Heart left ventricle (tissue), 16 donors: ENCODE data around the gene DAPK2. TPM values are rescaled to one million over a fixed set of nuclear protein-coding genes. Genes with fewer than 3 reads are reported as not detected.

Experiments
- ATAC-seq, 4 donors: fragments of 200-7000 bp; cut with Tn5 transposase; one replicate each; pipeline ENCODE4 v1.9.1; 2020 to 2022; ENCODE audit warnings: moderate library complexity in 4 of 4, mild to moderate bottlenecking in 3 of 4, moderate number of reproducible peaks in 1 of 4
- DNase-seq, 5 donors: peaks; one replicate each; pipeline ENCODE4 v3.0.0-alpha.2; 2020
- H3K27ac ChIP-seq, 12 donors: fragments of 200-600 bp; sonication (generic) in 4 of 12; one replicate each; pipeline versions ENCODE4 v1.5.0 to v1.8.0; 2016 to 2022; ENCODE audit warnings: mild to moderate bottlenecking in 2 of 12
- H3K27me3 ChIP-seq, 9 donors: fragments of 200-600 bp; sonication (generic) in 2 of 9; one replicate each; pipeline versions ENCODE4 v1.5.1 to v1.8.0; 2016 to 2022; ENCODE audit warnings: mild to moderate bottlenecking in 3 of 9
- H3K36me3 ChIP-seq, 9 donors: fragments of 200-600 bp; sonication (generic) in 2 of 9; one replicate each; pipeline versions ENCODE4 v1.5.0 to v1.8.0; 2018 to 2022; ENCODE audit warnings: mild to moderate bottlenecking in 2 of 9
- H3K4me1 ChIP-seq, 12 donors: fragments of 200-600 bp; sonication (generic) in 4 of 12; one replicate each; pipeline versions ENCODE4 v1.5.0 to v1.8.0; 2016 to 2022; ENCODE audit warnings: mild to moderate bottlenecking in 3 of 12
- H3K4me3 ChIP-seq, 12 donors: fragments of 200-600 bp; sonication (generic) in 4 of 12; one replicate each; pipeline versions ENCODE4 v1.5.0 to v1.8.0; 2017 to 2022; ENCODE audit warnings: mild to moderate bottlenecking in 9 of 12, moderate library complexity in 4 of 12
- H3K9me3 ChIP-seq, 12 donors: fragments of 200-600 bp; sonication (generic) in 4 of 12; one replicate each; pipeline versions ENCODE4 v1.5.0 to v1.8.0; 2016 to 2022; ENCODE audit warnings: mild to moderate bottlenecking in 1 of 12
- CTCF ChIP-seq, 12 donors: fragments of 200-600 bp; sonication (generic) in 4 of 12; IDR thresholded peaks; one replicate each; pipeline versions ENCODE4 v1.5.0 to v1.8.0; 2018 to 2022; ENCODE audit warnings: antibody characterized with exemption in 12 of 12, mild to moderate bottlenecking in 5 of 12
- POLR2A ChIP-seq, 2 donors: fragments of 450-650 bp; IDR thresholded peaks; one replicate each; pipeline ENCODE4 v1.6.1; 2017; ENCODE audit warnings: antibody characterized with exemption in 2 of 2, mild to moderate bottlenecking in 2 of 2, moderate library complexity in 2 of 2
- WGBS, 4 donors: extraction: QIAGEN DNeasy Blood & Tissue Kit in 2 of 4; methylation state at CpG; one replicate each; pipeline versions ENCODE4 v1.1.5 to v1.1.7; 2013 to 2018; 5-methylcytosine and 5-hydroxymethylcytosine counted together
- intact Hi-C, 10 donors: fragments of 100-400 bp; cut with DNase I; formaldehyde crosslinking; loops; one replicate each; pipeline versions ENCODE4 v1.11.1 to v1.14.2; 2022
- polyA plus RNA-seq, 2 donors: library from polyadenylated mRNA; stranded (reverse); fragments of 200-250 nt; gene quantifications; one replicate each; pipeline ENCODE4 v1.2.3, GENCODE V29; 2013
- total RNA-seq, 9 donors: library from RNA; depleted of rRNA in 2 of 9; stranded (reverse); fragments of >200 nt in 2 of 9; fragmentation: NEBNext Ultra II Directional in 3 of 9; extraction: Animal tissue kit (Norgen Biotek cat#: 25700) in 3 of 9; gene quantifications; one replicate each; pipeline versions ENCODE4 v1.1.0 to v1.2.4, GENCODE V29; 2016 to 2023
- donor health status: ischemic (EF 13 %, LVEDD 7.1; RV severe dilation, severe dysfunction).
- donor health status: healthy with polysubstance abuse.
- donor health status: DM: no; HTN: yes; CAD: no.
- donor health status: DM: no; HTN: no; CAD: no.
- donor health status: ischemic (EF 25% LVEDD 6.9; RV normal size, moderate dysfunction).
- donor health status: ischemic (EF 25% LVEDD 5.7; RV mildly dilated, moderate dysfunction).
- donor health status: healthy.
- donor health status: DM: yes; HTN: yes; CAD: no.
- donor health status: ischemic (EF 35%, LVEDD 5.7; RV mildly dilated, moderate dysfunction).
- donor health status: nonischemic (EF 11% LVEDD 7.7; RV severe dilation, severe dysfunction).
- donor health status: DM: yes; HTN: yes; CAD: no.
- donor health status: PGD.
- donor health status: ischemic (EF 29% LVEDD 5.4; RV normal size, mild dysfunction).
- donor health status: nonischemic (EF 23%, LVEDD 6.1; RV moderate dilation, normal function).

DAPK2 gene
- total and polyA plus RNA-seq, 11 donors, result 20.4 to 56.2 (median 26.4) TPM

- ATAC-seq (no peak), DNase-seq (peak in 1 of 5 donors; percentile 14)
- Histone ChIP-seq H3K36me3 (peaks cover 0 to 3% (median 0%) of the 10 kb centered on the region in 9 donors), H3K4me3 (no peak overlapping the region), H3K27me3 (no peaks in the 10 kb centered on the region), H3K4me1 (peaks cover 8 to 61% (median 49%) of the 10 kb centered on the region in 12 donors), H3K27ac (peak overlapping the region in 10 of 12 donors; percentile 6 to 89 (median 64)), H3K9me3 (no peaks in the 10 kb centered on the region)
- no peak for TF ChIP-seq POLR2A (IDR thresholded peaks at IDR 0.05)
- no peak for TF ChIP-seq CTCF (IDR thresholded peaks at IDR 0.05)
- intact Hi-C loops, result loop anchor here in 2 of 10 donors (10.0 kb wide), 1 partner anchor 103 kb away; the partner anchor contains the start of gene DAPK2 (in 2 of the 2)
- WGBS, 4 donors, result 84 to 89% (median 86%) methylated on average over 6 to 7 of the region's 7 CpGs
These were observed 104.4 kb downstream of the DAPK2 start for GRCh38 chr15:63941698-63942465.

DNA sequence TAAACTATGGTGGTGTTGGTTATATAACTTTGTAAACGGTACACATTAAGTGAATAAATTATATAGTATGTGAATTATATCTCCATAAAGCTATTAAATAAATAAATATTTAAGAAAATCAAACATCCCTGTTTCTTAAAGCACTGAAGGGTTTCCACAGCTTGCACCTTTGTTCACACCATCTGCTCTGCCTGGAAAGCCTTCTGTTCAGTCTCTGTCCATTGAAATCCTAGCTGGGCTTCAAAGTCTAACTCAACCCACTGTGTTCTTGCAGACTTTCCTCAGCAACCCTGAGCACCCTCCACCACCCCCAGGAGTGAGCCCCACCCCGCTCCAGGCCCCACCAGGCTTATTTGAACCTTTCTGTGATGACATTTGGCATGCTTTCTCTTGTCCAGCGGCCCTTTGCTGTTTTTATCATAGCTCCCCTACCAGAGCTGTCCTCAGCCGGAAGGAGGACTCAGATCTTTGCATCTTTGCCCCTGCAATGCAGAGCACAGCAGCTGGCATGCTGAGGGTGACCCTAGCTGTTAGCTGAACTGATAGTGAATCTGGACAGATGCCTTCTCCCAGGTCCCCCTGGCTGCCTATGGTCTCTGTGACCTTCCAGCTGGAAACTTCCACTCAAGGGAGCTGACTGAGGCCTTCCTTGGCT, 105.2 kb downstream of the DAPK2 start:
- Histone ChIP-seq H3K27me3 (no peaks in the 10 kb centered on the region), H3K4me3 (no peak overlapping the region), H3K27ac (peak overlapping the region in 11 of 12 donors; percentile 6 to 89 (median 66)), H3K4me1 (peaks cover 8 to 60% (median 49%) of the 10 kb centered on the region in 12 donors), H3K36me3 (peaks cover 0 to 3% (median 0%) of the 10 kb centered on the region in 9 donors), H3K9me3 (no peaks in the 10 kb centered on the region)
- TF ChIP-seq CTCF (IDR thresholded peaks at IDR 0.05) (no peak), POLR2A (IDR thresholded peaks at IDR 0.05) (no peak)
- 37 to 54% (median 40%) methylated on average over 4 of the region's 4 CpGs for WGBS, 4 donors
- DNase-seq (peak in 2 of 5 donors; percentile 24 to 42), ATAC-seq (peak in 2 of 4 donors; percentile 2 to 35)
- intact Hi-C loops, result loop anchor here in 2 of 10 donors (10.0 kb wide), 1 partner anchor 104 kb away; the partner anchor contains the start of gene DAPK2 (in 2 of the 2)

DNA sequence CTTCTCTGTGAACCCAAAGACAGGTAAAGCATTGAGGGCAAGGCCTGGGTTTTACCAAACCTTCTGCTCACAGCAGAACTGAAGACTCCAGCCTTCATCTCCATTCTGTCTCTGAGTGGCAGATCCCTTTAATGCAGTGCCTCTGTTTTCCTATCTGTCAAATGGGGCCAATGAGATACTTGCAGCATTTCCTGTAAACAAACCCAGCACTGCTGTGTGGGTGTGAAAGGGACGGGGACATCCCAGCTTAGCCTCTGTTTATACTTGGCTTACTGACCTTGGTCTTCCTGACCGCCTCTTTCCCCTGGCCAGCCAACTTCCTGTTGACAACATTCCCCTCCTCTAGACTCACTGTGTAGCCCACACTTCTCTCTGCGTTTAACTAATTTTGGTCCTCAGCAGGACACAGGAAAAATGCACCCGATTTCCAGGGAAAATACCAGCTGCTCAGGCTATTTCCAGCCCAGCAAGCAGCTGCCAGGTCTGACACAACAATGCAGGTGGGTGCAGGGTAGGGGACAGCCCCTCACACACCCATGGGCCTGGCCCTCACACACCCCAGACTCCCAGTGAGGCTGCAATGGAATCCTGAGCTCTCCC, 106.7 kb downstream of the DAPK2 start:
- Histone ChIP-seq H3K36me3 (peaks cover 0 to 3% (median 0%) of the 10 kb centered on the region in 9 donors), H3K27ac (peak overlapping the region; percentile 43 to 89 (median 72)), H3K9me3 (no peaks in the 10 kb centered on the region), H3K4me3 (peak overlapping the region in 1 of 12 donors; percentile 10), H3K4me1 (peaks cover 8 to 46% (median 39%) of the 10 kb centered on the region in 12 donors), H3K27me3 (no peaks in the 10 kb centered on the region)
- intact Hi-C loops, result loop anchor here in 2 of 10 donors (10.0 kb wide), 1 partner anchor 105 kb away; the partner anchor contains the start of gene DAPK2 (in 2 of the 2)
- WGBS, 4 donors, result 24 to 37% (median 32%) methylated on average over 4 of the region's 4 CpGs
- ATAC-seq (peak; percentile 68 to 93 (median 85)), DNase-seq (peak in 4 of 5 donors; percentile 61 to 77 (median 66))
- TF ChIP-seq POLR2A (IDR thresholded peaks at IDR 0.05), result no peak
- TF ChIP-seq CTCF (IDR thresholded peaks at IDR 0.05), result no peak
